Stimulated activated CD4-positive, alpha-beta T cell treated with anti-CD3 and anti-CD28 coated beads, Interleukin-1b, Interleukin-23, amount 100 ng/mL, for 48 hours (primary cell): ENCODE data around the gene RAB40B.

Source experiments
- DNase-seq: peaks from one replicate; pipeline ENCODE4 v3.0.0-alpha.2; 2020

Gene RAB40B

GRCh38 chr17:82648165-82648668 is 50.3 kb downstream of the RAB40B start, which contains the start of gene WDR45B:
WDR45B (minus strand) TSS chr17:82648444; CDS start chr17:82648340, 104 bp downstream.
- peak; percentile 93 for DNase-seq

GRCh38 chr17:82647593-82648164 is 50.8 kb downstream of the RAB40B start:
- peak; percentile 38 for DNase-seq

GRCh38 chr17:82645516-82645915 is 53.0 kb downstream of the RAB40B start:
- no peak for DNase-seq

- DNase-seq = no peak
These were observed 54.4 kb downstream of the RAB40B start for GRCh38 chr17:82644148-82644547.

- DNase-seq = no peak
These were observed 56.5 kb downstream of the RAB40B start for GRCh38 chr17:82642022-82642421.

- DNase-seq = no peak
These were observed 58.5 kb downstream of the RAB40B start for GRCh38 chr17:82640036-82640435.

- no peak for DNase-seq
These were observed 58.9 kb downstream of the RAB40B start for GRCh38 chr17:82639628-82640027.

GRCh38 chr17:82638183-82638773 is 60.2 kb downstream of the RAB40B start:
- DNase-seq = no peak

GRCh38 chr17:82636626-82637598 is 61.6 kb downstream of the RAB40B start:
- no peak for DNase-seq

GRCh38 chr17:82633343-82633742 is 65.2 kb downstream of the RAB40B start:
- DNase-seq = no peak

GRCh38 chr17:82632451-82632850 is 66.0 kb downstream of the RAB40B start:
- DNase-seq = no peak

- DNase-seq = no peak
These were observed 67.0 kb downstream of the RAB40B start for GRCh38 chr17:82631544-82631943.

GRCh38 chr17:82630212-82630611 is 68.3 kb downstream of the RAB40B start:
- DNase-seq = no peak

- DNase-seq = no peak
These were observed 68.8 kb downstream of the RAB40B start for GRCh38 chr17:82629748-82630147.

GRCh38 chr17:82627405-82627804 is 71.1 kb downstream of the RAB40B start:
- DNase-seq = no peak

GRCh38 chr17:82623707-82624106 is 74.8 kb downstream of the RAB40B start:
- no peak for DNase-seq

- DNase-seq = no peak
These were observed 78.9 kb downstream of the RAB40B start for GRCh38 chr17:82619641-82620040.

GRCh38 chr17:82619211-82619610 is 79.3 kb downstream of the RAB40B start:
- no peak for DNase-seq

GRCh38 chr17:82616021-82616711 is 82.3 kb downstream of the RAB40B start:
- no peak for DNase-seq

- no peak for DNase-seq
These were observed 83.1 kb downstream of the RAB40B start for GRCh38 chr17:82615084-82616020.

- DNase-seq = no peak
These were observed 84.3 kb downstream of the RAB40B start for GRCh38 chr17:82614095-82614631.
